H9 (cell line): ENCODE data around the gene IFT81. TPM values are rescaled to one million over a fixed set of nuclear protein-coding genes. Genes with fewer than 3 reads are reported as not detected.

ENCODE experiments used
- DNase-seq: peaks from one replicate; pipeline ENCODE4 v3.0.0-alpha.2; 2017
- H2AFZ ChIP-seq: one replicate; pipeline ENCODE4 v1.6.1; 2013; ENCODE audit warnings: mild to moderate bottlenecking, low read length, control low read depth, moderate library complexity
- H2AK5ac ChIP-seq: 2 replicates; pipeline ENCODE4 v1.6.1; 2013; ENCODE audit warnings: low read length, control low read depth, mixed read lengths; ENCODE audit not compliant: insufficient read length
- H2BK120ac ChIP-seq: one replicate; pipeline ENCODE4 v1.6.1; 2013; ENCODE audit warnings: low read depth, mild to moderate bottlenecking, low read length, control low read depth, inconsistent platforms; ENCODE audit not compliant: poor library complexity, severe bottlenecking
- H2BK12ac ChIP-seq: 2 replicates; pipeline ENCODE4 v1.6.1; 2013; ENCODE audit warnings: low read length, control low read depth, mixed read lengths, low read depth; ENCODE audit not compliant: insufficient read length
- H2BK15ac ChIP-seq: 2 replicates; pipeline ENCODE4 v1.6.1; 2013; ENCODE audit warnings: low read depth, low read length, control low read depth
- H2BK20ac ChIP-seq: one replicate; pipeline ENCODE4 v1.6.1; 2013; ENCODE audit warnings: low read depth, mild to moderate bottlenecking, low read length, control low read depth, inconsistent platforms; ENCODE audit not compliant: poor library complexity, severe bottlenecking
- H2BK5ac ChIP-seq: 2 replicates; pipeline ENCODE4 v1.6.1; 2013; ENCODE audit warnings: low read length, control low read depth, mixed read lengths; ENCODE audit not compliant: insufficient read length
- H3K14ac ChIP-seq: 2 replicates; pipeline ENCODE4 v1.6.1; 2013; ENCODE audit warnings: low read length, control low read depth; ENCODE audit not compliant: insufficient read depth
- H3K18ac ChIP-seq: 2 replicates; pipeline ENCODE4 v1.6.1; 2013; ENCODE audit warnings: low read depth, mild to moderate bottlenecking, mixed read lengths, low read length, control low read depth; ENCODE audit not compliant: insufficient read length
- H3K23ac ChIP-seq: 2 replicates; pipeline ENCODE4 v1.6.1; 2013; ENCODE audit warnings: low read length, control low read depth, mixed read lengths, low read depth; ENCODE audit not compliant: insufficient read length
- H3K23me2 ChIP-seq: 2 replicates; pipeline ENCODE4 v1.6.1; 2013; ENCODE audit warnings: low read depth, mild to moderate bottlenecking, mixed read lengths, low read length, control low read depth; ENCODE audit not compliant: insufficient read length, poor library complexity, severe bottlenecking
- H3K27ac ChIP-seq: 2 replicates; pipeline ENCODE4 v1.5.1; 2013; ENCODE audit warnings: low read length, control low read depth, mixed read lengths, low read depth; ENCODE audit not compliant: insufficient read length
- H3K27me3 ChIP-seq: 2 replicates; pipeline ENCODE4 v1.6.1; 2013; ENCODE audit warnings: low read length, control low read depth, inconsistent platforms; ENCODE audit not compliant: insufficient read depth
- H3K4ac ChIP-seq: 2 replicates; pipeline ENCODE4 v1.6.1; 2013; ENCODE audit warnings: low read depth, mild to moderate bottlenecking, control low read depth, inconsistent platforms, low read length, moderate library complexity
- H3K4me1 ChIP-seq: 2 replicates; pipeline ENCODE4 v1.6.1; 2013; ENCODE audit warnings: low read length, control low read depth, inconsistent platforms; ENCODE audit not compliant: insufficient read depth
- H3K4me2 ChIP-seq: 2 replicates; pipeline ENCODE4 v1.6.1; 2013; ENCODE audit warnings: low read length, control low read depth, mixed read lengths; ENCODE audit not compliant: insufficient read length, insufficient read depth
- H3K56ac ChIP-seq: 2 replicates; pipeline ENCODE4 v1.6.1; 2013; ENCODE audit warnings: low read depth, mild to moderate bottlenecking, mixed read lengths, low read length, control low read depth; ENCODE audit not compliant: insufficient read length
- H3K79me1 ChIP-seq: 2 replicates; pipeline ENCODE4 v1.6.1; 2013; ENCODE audit warnings: low read depth, mild to moderate bottlenecking, moderate library complexity, low read length, control low read depth, inconsistent platforms; ENCODE audit not compliant: insufficient read depth, poor library complexity, severe bottlenecking
- H3K79me2 ChIP-seq: 2 replicates; pipeline ENCODE4 v1.6.1; 2013; ENCODE audit warnings: low read length, control low read depth, inconsistent platforms; ENCODE audit not compliant: insufficient read depth
- H3K9ac ChIP-seq: 2 replicates; pipeline ENCODE4 v1.6.1; 2013; ENCODE audit warnings: low read length, control low read depth, mixed read lengths; ENCODE audit not compliant: insufficient read length; ENCODE audit errors: extremely low read depth
- H3K9me3 ChIP-seq: one replicate; pipeline ENCODE4 v1.6.1; 2013; ENCODE audit warnings: low read depth, low read length, inconsistent platforms; ENCODE audit not compliant: control insufficient read depth
- H3T11ph ChIP-seq: one replicate; pipeline ENCODE4 v1.6.1; 2013; ENCODE audit warnings: mild to moderate bottlenecking, low read length, control low read depth, inconsistent platforms
- H4K20me1 ChIP-seq: one replicate; pipeline ENCODE4 v1.6.1; 2013; ENCODE audit not compliant: control insufficient read depth, insufficient read length, insufficient read depth
- H4K5ac ChIP-seq: 2 replicates; pipeline ENCODE4 v1.6.1; 2013; ENCODE audit warnings: low read depth, mild to moderate bottlenecking, mixed read lengths, low read length, control low read depth; ENCODE audit not compliant: insufficient read length
- H4K8ac ChIP-seq: replicated peaks from 2 replicates; pipeline ENCODE4 v1.6.1; 2013; ENCODE audit warnings: low read length, control low read depth, mixed read lengths, low read depth; ENCODE audit not compliant: insufficient read length
- H4K91ac ChIP-seq: 2 replicates; pipeline ENCODE4 v1.6.1; 2013; ENCODE audit warnings: low read depth, mild to moderate bottlenecking, moderate library complexity, mixed read lengths, low read length, control low read depth; ENCODE audit not compliant: insufficient read length
- H3K27ac Mint-ChIP-seq, 3 experiments: 2 replicates in 2 of 3; 3 replicates in 1 of 3; pipeline ENCODE4 v1.8.0; 2020 to 2021; ENCODE audit warnings: mixed read lengths in 3 of 3, mild to moderate bottlenecking in 1 of 3, moderate library complexity in 1 of 3
- H3K27me3 Mint-ChIP-seq: 2 replicates; pipeline ENCODE4 v1.8.0; 2021; ENCODE audit warnings: low read depth, mild to moderate bottlenecking, moderate library complexity, mixed read lengths
- H3K36me3 Mint-ChIP-seq, 3 experiments: 2 replicates in 2 of 3; 3 replicates in 1 of 3; pipeline ENCODE4 v1.8.0; 2020 to 2021; ENCODE audit warnings: low read depth in 3 of 3, mixed read lengths in 3 of 3; ENCODE audit not compliant: insufficient read depth in 1 of 3
- H3K4me1 Mint-ChIP-seq, 2 experiments: 2 replicates each; pipeline ENCODE4 v1.8.0; 2020; ENCODE audit warnings: mixed read lengths in 2 of 2
- H3K4me3 Mint-ChIP-seq, 2 experiments: 2 replicates in 1 of 2; 3 replicates in 1 of 2; pipeline ENCODE4 v1.8.0; 2020 to 2021; ENCODE audit warnings: mild to moderate bottlenecking in 2 of 2, mixed read lengths in 2 of 2, moderate library complexity in 1 of 2
- H3K9me3 Mint-ChIP-seq, 2 experiments: 2 replicates in 1 of 2; 3 replicates in 1 of 2; pipeline ENCODE4 v1.8.0; 2020; ENCODE audit warnings: mild to moderate bottlenecking in 2 of 2, mixed read lengths in 2 of 2, moderate library complexity in 1 of 2
- WGBS: extraction: QIAGEN DNeasy Blood & Tissue Kit; methylation state at CpG from one replicate; pipeline ENCODE4 v1.1.7; 2013; ENCODE audit warnings: missing lambda C conversion rate, low lambda C conversion rate, mixed read lengths; ENCODE audit not compliant: insufficient read length; ENCODE audit errors: extremely low coverage; 5-methylcytosine and 5-hydroxymethylcytosine counted together
- total RNA-seq: library from RNA; stranded (reverse); gene quantifications from 2 replicates; pipeline ENCODE4 v1.2.1, GENCODE V29; 2021
- TF ChIP-seq, protein P1 (sequence below): fragments of 200-600 bp; sonication (generic); conservative IDR thresholded peaks from 3 replicates; pipeline ENCODE4 v1.8.0; 2021; ENCODE audit warnings: antibody characterized with exemption, mild to moderate bottlenecking

IFT81 gene
- total RNA-seq, 1 experiment from 2014 or later: 9.3 TPM

DNA sequence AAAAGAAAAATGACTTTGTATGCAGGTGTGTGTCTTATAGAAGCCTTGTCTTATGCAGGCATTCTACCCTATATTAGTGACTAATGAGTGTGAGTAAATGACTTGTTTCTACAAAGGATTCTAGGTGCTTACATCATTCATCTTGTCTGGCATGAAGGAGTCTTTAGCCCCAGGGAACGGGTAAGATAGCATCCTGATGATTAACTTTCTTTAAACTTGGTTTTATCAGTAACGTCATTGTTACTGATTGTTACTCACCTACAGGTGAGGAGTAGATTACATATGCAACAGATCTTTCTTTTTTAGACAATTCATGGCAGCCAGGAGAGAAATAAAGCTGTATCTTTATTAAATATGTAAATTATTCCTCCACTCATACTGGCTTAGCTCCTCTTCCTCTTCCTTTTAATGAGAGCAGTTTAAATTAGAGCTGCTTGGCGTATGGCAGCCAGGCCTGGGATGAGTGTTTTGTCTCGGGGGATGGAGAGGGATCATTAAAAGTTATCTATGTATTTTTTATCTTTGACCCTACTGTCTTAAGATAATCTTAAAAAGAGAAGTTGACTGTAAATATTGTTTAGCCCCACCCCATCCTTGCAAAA lies 99.7 kb downstream of the IFT81 start:
- no peak overlapping the region for H2BK120ac ChIP-seq
- H3K56ac ChIP-seq: no peak overlapping the region
- no peaks in the 10 kb centered on the region for H3K23me2 ChIP-seq
- Mint-ChIP-seq H3K27me3 (no peaks in the 10 kb centered on the region), H3K27ac (peak overlapping the region in 1 of 3 experiments; percentile 54; a peak in 1 of 7 replicates), H3K36me3 (peaks cover 0 to 5% (median 1%) of the 10 kb centered on the region in 3 experiments; a peak in 3 of 7 replicates), H3K4me1 (peaks cover 0 to 5% of the 10 kb centered on the region in 2 experiments; a peak in 1 of 4 replicates), H3K9me3 (no peaks in the 10 kb centered on the region), H3K4me3 (no peak overlapping the region)
- no peak overlapping the region for H4K91ac ChIP-seq
- no peak overlapping the region for H4K5ac ChIP-seq
- H3K23ac ChIP-seq: no peak overlapping the region
- no peak overlapping the region for H2BK20ac ChIP-seq
- H3K14ac ChIP-seq: no peak overlapping the region
- no CpG with 5 or more reads among the region's 4 CpGs for WGBS
- H3K9me3 ChIP-seq: no peaks in the 10 kb centered on the region
- no peak overlapping the region for H3K4me2 ChIP-seq
- TF ChIP-seq, protein P1, sequence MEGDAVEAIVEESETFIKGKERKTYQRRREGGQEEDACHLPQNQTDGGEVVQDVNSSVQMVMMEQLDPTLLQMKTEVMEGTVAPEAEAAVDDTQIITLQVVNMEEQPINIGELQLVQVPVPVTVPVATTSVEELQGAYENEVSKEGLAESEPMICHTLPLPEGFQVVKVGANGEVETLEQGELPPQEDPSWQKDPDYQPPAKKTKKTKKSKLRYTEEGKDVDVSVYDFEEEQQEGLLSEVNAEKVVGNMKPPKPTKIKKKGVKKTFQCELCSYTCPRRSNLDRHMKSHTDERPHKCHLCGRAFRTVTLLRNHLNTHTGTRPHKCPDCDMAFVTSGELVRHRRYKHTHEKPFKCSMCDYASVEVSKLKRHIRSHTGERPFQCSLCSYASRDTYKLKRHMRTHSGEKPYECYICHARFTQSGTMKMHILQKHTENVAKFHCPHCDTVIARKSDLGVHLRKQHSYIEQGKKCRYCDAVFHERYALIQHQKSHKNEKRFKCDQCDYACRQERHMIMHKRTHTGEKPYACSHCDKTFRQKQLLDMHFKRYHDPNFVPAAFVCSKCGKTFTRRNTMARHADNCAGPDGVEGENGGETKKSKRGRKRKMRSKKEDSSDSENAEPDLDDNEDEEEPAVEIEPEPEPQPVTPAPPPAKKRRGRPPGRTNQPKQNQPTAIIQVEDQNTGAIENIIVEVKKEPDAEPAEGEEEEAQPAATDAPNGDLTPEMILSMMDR: no peak
- H2AFZ ChIP-seq: no peak overlapping the region
- no peak overlapping the region for H2AK5ac ChIP-seq
- no peaks in the 10 kb centered on the region for H3K27me3 ChIP-seq
- H4K8ac ChIP-seq: no peak overlapping the region
- no peaks in the 10 kb centered on the region for H4K20me1 ChIP-seq
- H3K4ac ChIP-seq: no peak overlapping the region
- no peak overlapping the region for H3K9ac ChIP-seq
- H3K4me1 ChIP-seq: no peaks in the 10 kb centered on the region
- no peak overlapping the region for H2BK5ac ChIP-seq
- no peak overlapping the region for H3K18ac ChIP-seq
- no peak overlapping the region for H3T11ph ChIP-seq
- H3K27ac ChIP-seq: no peak overlapping the region
- no peak overlapping the region for H2BK12ac ChIP-seq
- DNase-seq: no peak
- no peaks in the 10 kb centered on the region for H3K79me1 ChIP-seq
- no peaks in the 10 kb centered on the region for H3K79me2 ChIP-seq
- H2BK15ac ChIP-seq: no peak overlapping the region
